DMS 273 (cell line): ENCODE data around the gene AP1B1.
A peak's percentile ranks its signal among the peaks of the same experiment; 100 is the strongest.

Source experiments
- DNase-seq: peaks from one replicate; lab custom pipeline; 2025; ENCODE audit not compliant: unreplicated experiment; lab: John Stamatoyannopoulos, UW

The AP1B1 gene

DNA sequence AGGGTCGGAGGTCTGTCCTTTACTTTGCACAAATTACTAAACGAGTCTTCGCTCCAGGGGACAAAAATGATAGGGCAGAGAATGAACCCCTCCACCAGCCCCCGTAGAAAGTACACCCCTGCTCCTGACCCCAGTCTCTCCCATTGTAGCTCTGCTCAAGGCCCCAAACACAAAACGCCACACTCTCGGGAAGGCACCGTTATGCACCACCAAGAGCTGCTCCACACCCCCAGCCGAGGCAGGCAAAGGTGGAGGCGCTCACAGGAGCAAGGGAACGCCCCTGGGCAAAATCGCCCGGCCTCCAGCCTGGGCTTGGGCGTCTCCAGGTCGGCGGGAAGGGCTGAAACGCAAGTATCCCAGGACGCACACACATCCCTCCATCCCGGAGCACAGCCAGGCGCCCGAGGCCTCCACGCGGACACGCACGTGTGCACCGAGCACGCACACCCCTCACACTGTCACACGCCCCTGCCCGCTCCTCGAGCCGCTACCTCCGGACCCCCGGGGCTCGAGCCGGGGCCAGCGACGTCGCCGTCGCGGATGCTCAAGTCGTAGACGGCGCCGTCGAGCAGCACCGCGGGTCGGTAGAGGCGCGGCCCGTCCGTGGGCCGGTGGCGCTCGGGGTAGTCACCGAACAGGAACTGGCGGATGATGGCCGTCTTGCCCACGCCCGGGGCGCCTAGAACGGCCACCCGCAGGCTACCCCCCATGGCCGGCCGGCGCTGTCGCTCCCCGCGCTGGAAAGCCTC lies 73.7 kb downstream of the AP1B1 start:
- peak; percentile 69 for DNase-seq

DNA sequence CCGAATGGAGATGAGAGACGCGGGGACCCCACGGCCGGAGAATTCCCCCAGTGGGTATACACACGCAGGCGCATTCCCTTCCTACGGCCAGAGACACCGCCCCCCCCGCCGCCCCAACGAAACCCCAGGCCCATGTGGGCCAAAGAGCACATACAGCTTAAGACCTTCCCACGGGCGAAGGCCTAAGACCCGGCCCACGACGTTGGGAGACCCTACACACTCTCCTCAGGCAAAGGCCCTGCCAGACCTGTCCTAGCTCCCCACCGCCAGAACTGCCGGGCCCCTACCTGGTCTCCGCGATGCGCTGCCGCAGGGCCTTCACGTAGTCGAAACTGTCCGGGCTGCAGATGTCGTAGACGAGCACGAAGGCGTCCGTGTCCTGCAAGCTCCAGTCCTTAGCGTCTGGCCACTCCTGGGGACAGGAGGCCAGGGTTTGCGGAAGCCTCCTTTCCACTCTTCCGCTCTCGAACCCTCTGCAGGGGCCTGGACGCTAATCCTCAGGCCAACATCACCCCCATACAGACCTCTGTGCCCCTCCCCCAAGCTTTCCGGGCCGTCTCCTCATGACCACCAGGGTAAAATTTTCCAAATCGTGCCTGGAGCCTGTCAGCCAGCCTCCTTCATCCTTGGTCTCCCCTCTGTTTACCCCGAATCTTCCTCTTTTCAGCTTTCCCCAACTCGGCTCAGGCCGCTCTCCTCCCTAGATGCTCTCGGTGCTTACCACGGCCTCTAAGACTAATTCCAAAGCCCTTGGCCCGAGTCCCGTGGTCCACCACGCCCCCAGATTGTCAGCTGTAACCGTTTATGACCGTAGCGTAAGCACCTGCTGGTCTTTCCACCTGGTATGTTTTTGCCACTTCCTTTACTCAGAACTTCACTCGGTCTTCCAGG lies 74.5 kb downstream of the AP1B1 start:
- DNase-seq, result peak; percentile 58

DNA sequence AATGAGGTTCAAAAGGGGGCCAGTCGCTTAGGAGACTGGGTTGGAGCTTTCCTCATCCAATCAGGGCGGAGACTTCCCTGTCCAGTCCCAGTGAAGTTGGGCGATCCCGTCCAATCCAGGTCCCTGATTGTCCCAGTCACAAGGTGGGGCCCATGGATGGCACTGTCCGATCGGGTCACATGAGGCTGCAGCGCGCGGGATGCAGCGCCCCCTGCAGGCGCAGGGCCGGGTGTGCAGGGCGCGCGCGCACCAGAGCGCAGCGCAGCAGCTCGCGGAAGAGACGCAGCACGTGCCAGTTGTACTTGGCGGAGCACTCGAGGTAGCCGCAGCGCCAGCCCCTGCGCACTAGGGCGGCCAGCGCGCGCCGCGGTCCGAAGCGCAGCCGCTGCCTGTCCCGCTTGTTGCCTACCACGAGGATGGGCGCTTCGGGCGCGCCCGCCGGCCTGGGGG lies 75.2 kb downstream of the AP1B1 start:
- DNase-seq, result no peak

DNA sequence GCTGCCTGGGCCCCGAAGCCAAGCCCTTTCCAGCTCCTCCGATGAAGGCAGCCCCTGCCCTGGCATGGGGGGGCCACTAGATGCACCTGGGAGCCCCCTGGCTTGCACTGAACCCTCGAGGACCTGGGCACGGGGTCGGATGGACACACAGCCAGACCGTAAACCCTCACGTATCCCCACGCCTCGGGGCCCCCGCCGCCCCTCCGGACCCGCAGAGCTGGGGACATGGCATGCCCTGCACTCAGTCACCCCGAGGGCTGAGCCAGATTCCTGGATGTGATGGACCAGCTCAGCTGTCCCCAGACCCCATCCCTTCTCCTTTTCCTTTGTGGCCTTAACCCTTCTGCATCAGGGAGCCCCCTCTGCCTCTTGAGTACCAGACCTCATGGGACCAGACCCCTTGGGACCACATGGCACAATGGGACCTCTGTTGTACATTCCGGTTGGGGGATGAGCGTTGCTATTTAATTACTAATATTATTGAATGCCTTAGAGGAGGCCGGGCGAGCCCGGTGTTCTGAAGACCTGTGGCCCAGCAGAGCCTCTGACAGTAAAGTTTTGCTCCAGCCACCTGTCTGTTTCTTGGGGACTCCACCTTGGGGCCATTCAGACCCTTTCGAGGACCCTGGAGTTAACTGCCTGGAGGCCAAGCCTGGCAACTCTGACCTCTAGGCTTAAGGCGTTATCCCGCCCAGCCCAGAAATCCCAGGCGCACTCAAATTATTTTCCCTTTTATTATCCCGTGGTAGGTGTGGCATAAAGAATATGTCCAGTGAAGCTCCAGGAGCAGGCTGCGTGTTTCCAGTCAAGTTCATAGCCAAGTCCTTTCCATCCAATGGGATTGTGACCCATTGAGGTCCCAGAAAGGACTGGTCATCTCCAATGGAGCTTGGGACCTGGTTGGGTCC lies 75.9 kb downstream of the AP1B1 start:
- DNase-seq, result no peak

DNA sequence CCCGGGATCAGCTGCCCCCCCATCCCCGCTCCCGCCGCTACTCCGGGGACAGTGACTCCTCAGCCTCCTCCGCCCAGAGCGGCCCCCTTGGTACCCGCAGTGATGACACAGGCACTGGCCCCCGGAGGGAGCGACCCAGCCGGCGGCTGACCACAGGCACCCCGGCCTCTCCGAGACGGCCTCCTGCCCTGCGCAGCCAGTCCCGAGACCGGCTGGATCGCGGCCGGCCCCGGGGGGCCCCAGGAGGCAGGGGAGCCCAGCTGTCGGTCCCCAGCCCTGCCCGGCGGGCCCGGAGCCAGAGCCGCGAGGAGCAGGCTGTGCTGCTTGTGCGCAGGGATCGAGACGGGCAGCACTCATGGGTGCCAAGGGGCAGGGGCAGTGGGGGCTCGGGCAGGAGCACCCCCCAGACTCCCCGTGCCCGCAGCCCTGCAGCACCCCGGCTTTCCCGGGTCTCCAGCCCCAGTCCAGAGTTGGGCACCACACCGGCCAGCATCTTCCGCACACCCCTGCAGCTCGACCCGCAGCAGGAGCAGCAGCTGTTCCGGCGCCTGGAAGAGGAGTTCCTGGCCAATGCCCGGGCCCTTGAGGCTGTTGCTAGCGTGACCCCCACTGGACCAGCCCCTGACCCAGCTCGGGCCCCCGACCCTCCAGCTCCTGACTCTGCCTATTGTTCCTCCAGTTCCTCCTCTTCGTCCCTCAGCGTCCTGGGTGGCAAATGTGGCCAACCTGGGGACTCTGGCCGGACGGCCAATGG lies 76.7 kb downstream of the AP1B1 start:
- peak; percentile 76 for DNase-seq

DNA sequence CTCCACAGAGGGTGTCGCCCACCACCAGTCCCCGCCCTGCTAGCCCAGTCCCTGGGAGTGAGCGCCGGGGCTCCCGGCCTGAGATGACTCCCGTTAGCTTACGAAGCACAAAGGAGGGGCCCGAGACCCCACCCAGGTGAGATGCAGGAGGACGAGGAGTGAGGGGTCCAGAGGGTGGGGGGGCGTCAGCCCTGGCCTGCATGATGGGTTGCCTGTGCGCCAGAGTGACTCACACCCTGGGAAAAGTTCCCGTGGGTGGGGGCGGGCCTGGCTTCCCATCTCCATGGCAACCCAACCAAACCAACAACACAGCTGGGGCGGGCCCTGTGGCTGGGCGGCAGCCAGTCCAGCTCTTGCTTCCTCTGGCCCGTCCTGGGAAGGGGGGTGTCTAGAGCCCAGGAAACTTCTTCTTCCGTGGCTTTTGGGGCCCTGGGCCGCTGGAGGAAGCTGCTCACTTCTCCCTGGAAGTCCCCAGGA lies 77.5 kb downstream of the AP1B1 start:
- DNase-seq, result peak; percentile 91

DNA sequence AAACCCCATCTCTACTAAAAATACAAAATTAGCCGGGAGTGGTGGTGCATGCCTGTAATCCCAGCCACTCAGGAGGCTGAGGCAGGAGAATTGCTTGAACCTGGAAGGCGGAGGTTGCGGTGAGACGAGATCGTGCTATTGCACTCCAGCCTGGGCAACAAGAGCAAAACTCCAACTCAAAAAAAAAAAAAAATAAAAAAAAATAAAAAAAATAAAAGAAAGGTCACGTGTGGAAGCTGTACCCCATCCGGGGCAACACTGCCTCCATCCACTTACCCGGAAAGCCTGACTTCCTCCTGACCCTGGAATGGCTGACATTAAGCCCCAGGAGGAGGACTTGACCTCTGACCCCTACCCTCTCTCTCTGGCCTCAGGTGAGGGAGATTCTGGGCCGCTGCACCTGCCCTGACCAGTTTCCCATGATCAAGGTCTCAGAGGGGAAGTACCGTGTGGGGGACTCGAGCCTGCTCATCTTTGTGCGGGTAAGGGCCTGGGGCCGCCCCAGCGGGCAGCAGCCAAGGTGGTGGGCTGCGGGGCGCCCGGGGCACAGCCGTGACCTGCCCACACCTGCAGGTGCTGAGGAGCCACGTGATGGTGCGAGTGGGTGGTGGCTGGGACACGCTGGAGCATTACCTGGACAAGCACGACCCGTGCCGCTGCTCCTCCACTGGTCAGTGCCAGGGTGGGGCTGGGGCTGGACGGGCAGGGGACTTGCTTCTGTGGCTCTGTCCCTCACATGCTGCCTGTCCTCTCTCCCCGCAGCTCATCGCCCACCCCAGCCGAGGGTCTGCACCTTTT lies 78.1 kb downstream of the AP1B1 start:
- DNase-seq, result no peak

DNA sequence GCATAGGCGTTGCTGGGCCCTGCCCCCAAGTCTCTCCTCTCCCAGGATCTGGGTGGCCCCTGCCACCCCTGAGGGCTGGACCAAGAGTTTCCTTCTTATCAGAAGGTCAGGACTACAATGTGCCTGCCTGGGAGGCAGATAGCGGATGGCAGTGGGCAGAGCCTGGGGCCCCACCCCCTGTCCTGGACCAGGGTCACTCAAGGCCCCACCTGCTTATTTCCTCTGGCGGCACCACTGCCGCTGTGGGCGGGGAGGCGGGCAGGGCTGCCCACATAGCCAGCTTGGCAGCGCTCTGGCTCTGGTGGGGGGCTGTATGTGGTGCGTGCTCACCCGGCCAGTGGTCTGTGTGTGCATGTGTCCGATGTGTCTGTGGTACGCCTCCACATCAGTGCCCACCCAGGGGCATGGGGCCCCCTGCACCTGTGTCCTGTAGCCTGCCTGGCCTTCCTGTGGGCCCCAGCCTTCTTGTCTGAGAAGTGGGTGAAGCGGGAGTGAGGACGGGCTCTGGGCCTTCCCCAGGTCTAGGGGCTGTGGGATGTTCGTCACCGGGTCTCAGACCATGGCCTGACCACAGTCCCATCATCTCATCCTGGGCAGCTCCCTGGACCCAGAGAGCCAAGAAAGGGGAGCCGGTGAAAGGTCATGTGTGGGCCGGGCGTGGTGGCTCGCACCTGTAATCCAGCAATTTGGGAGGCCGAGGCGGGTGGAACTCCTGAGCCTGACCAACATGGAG lies 78.9 kb downstream of the AP1B1 start:
- peak; percentile 16 for DNase-seq

DNA sequence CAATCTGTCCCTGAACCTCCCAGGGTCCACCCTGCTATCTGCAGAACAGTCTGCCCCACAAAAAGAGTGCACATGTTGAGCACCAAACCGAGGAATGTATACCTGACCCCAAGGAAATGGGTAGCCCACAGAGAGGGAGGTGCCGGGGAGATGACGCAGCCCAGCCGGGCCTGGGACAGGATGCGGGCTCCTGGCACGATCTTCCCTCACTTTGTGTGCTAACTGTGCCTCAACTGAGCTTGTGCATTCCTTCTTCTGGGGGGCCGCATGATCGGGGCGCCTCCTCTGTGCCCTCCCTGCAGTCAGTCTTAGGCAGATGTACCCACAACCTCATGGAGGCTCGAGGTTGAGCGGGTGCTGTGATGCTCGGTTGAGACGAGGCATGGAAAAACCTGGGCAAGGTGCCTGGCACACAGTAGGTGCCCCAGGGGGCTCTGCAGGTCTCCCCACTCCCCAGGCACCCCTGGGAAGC lies 79.5 kb downstream of the AP1B1 start:
- peak; percentile 18 for DNase-seq

DNA sequence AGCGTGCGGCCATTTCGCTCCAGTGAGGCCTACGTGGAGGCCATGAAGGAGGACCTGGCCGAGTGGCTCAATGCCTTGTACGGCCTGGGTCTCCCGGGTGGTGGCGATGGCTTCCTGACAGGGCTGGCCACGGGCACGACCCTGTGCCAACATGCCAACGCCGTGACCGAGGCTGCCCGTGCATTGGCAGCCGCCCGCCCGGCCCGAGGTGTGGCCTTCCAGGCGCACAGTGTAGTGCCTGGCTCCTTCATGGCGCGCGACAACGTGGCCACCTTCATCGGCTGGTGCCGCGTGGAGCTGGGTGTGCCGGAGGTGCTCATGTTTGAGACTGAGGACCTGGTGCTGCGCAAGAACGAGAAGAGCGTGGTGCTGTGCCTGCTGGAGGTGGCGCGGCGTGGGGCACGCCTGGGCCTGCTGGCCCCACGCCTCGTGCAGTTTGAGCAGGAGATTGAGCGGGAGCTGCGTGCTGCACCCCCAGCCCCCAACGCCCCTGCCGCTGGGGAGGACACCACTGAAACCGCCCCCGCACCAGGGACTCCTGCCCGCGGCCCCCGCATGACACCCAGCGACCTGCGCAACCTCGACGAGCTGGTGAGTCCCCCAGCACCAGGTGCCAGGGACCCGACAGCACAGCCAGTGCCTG lies 80.1 kb downstream of the AP1B1 start:
- no peak for DNase-seq

DNA sequence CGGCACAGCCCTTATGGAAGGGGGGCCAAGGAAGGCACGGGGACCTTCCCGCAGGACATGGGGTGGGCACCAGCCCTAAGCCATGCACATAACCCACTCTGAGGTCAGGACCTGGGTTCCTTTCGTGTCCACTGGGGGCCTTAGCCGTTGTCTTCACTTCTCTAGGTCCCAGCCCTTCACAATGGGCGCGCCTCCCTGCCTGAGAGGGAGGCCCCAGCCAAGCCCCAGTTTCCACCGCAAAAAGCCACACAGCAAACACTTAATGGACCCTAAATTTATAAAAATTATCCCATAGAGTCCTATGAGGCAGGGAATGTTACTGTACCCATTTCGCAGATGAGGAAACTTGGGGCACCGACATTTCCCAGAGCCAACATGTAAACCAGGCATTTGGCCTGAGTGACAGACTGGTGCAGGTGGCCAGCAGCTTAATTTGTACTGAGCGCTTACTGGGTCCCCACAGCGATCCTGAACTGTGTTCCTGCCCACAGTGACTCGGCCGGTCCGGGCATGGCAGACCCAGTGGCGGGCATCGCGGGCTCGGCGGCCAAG lies 80.7 kb downstream of the AP1B1 start:
- DNase-seq, result no peak

DNA sequence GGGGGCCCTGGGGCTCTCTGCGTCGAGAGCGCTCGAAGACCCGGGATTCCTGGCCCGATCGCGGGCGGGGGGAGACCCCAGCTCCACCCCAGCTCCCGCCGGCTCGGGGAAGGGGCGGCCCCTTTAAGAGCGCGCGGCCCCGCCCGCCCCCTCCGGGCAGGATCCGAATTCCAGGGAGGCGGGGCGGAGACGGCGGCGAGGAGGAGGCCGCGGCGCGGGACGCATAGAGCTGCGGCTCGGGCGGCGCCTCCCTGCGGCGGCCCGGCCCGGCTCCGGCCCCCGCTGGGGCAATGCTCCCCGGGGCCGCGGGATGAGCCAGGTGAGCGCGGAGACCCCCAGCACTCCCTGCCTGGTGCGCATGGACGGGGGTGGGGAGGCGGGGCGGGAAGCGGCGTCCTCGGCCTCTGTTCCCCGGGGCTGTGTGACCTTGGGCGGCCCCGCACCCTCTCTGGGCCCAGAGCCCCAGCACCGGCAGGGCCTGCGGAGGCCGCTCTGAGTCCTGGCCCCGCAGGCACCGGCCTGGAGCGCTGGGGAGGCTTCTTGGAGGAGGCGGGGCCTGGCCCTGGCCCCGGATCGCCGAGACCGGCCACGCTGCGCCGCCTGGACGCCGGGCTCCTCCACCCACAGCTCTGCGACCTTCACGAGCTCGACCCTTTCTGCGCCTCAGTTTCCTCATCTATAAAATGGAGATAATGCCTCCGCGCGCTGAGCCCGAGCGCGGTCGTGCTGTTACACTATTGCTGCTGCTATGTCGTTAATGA lies 81.4 kb downstream of the AP1B1 start:
- DNase-seq, result peak; percentile 90

DNA sequence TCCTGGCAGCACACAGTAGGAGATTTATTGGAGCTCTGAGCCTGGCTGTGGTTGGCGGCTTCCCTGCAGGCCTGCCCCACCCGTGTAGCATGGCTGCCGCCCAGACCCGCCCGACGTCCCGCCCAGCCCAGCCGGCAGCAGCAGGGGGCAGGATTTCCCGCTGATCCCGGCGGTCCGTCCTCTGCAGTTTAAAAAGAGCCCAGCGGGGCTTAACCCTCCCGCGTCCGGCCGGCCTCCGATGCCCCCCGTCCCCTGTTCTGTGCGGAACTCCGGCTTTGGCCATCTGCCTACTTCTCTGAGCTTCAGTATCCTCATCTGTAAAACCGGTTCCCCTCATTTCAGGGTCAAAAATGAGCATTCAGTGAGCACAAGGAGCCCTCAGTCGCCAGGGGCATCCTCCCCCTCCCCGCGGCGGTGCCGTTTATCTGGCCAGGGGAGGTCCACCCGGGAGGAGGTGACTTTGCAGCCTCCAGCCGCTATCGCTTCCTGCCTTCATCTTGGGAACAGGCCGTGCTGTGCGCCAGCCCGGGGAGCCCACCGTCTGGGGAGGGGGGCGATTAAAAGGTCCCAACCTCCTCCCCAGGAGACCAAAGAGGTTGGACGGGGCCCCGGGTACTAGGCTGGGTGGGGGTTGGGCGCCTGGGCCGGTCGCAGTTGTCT lies 82.1 kb downstream of the AP1B1 start, which contains the start of gene GAS2L1:
TSS of gene GAS2L1 (plus strand) at position 476 of the 660 bp plus-strand sequence. CDS start 1,456 bp downstream, outside the sequence.
- DNase-seq, result peak; percentile 83

DNA sequence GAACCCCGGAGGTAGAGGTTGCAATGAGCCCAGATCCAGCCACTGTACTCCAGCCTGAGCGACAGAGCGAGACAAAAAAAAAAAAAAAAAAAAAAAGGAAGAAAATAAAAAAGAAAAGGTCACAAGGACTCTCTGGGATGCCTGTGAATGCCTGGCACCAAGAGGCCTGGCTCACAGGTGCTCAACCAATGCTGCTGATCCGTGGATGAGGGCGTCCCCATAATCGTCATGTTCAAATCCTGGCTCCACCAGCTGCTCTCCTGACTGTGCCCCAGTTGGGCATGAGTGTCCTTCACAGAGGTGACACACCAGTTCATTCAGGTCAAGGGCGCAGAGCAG lies 82.6 kb downstream of the AP1B1 start:
- DNase-seq, result no peak

DNA sequence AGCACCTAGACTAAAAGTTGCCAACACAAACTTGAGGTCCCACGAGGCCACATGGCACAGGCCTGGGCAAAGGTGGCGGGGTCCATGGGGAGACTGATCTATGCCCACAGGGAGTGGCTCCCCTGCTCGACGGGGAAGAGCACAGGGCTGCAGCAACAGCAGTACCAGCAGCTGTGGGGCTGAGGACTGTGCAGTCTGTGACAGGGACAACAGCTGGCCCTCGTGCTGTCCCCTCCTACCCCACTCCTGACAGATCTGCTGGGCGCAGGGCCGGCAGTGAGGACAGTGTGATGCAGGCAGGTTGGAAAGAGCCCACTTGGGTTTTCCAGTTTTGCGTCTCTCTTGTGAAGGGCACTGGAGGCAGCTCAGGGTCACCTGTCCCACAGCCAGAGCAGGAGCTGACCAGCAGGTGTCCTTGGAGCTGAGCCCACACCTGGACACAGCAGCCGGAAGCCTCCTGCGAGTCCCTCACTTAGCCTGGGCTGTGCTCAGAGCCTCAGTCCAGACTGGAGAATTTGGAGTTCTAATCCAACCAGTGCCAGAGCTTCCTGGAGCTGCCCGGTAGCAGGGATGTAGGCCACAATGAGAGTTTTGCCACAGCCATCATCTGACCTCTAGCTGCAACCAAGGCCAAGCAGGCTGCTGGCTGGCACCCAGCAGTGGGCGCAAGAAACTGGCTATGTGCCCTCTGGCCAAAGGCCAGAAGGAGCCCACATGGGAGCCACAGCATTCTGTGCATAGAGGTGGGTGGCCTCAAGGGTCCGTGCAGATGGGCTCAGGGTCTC lies 85.5 kb downstream of the AP1B1 start:
- peak; percentile 55 for DNase-seq

DNA sequence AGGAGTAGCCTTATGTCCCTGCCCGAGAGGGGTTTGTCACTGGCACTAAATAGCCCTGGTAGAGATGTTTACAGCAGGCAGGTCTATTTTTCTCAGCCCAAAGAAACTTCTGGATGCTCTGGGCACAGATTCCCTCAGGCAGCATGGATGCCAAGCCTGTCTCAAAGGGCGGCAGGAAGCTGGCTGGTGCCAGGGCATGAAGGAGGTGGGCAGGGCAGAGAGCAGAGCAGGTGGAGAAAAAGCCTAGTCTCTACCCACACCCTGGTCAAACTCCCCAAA lies 86.0 kb downstream of the AP1B1 start:
- no peak for DNase-seq
